ACC112 (cell line): ENCODE results near the gene MC3R.

Source experiments
- H2AFZ ChIP-seq: fragments of 200-600 bp; sonication (generic); one replicate; pipeline ENCODE4 v1.6.0; 2017; ENCODE audit warnings: antibody characterized with exemption, low read length; ENCODE audit not compliant: unreplicated experiment
- H3K27ac ChIP-seq: fragments of 200-600 bp; sonication (generic); 2 replicates; pipeline ENCODE4 v1.5.1; 2014; ENCODE audit warnings: low read depth, mild to moderate bottlenecking, antibody characterized with exemption, low read length, moderate library complexity
- H3K27me3 ChIP-seq: fragments of 200-600 bp; sonication (generic); 2 replicates; pipeline ENCODE4 v1.6.1; 2014; ENCODE audit warnings: mild to moderate bottlenecking, antibody characterized with exemption, low read length, moderate library complexity, mixed read lengths; ENCODE audit not compliant: insufficient read depth
- H3K36me3 ChIP-seq: fragments of 200-600 bp; sonication (generic); 2 replicates; pipeline ENCODE4 v1.6.1; 2016; ENCODE audit warnings: mild to moderate bottlenecking, antibody characterized with exemption, low read length, moderate library complexity, mixed read lengths; ENCODE audit not compliant: insufficient read depth
- H3K4me1 ChIP-seq: fragments of 200-600 bp; sonication (generic); one replicate; pipeline ENCODE4 v1.6.1; 2016; ENCODE audit warnings: low read length, mixed read lengths; ENCODE audit not compliant: insufficient read depth, unreplicated experiment, control insufficient read depth
- H3K4me3 ChIP-seq: fragments of 200-600 bp; sonication (generic); 2 replicates; pipeline ENCODE4 v1.5.1; 2014; ENCODE audit warnings: mild to moderate bottlenecking, low read depth, low read length
- H3K79me2 ChIP-seq: fragments of 200-600 bp; sonication (generic); one replicate; pipeline ENCODE4 v1.6.0; 2016; ENCODE audit warnings: low read length; ENCODE audit not compliant: control insufficient read depth, unreplicated experiment, insufficient read depth

Gene MC3R

GRCh38 chr20:56247954-56248782 is at the start of gene MC3R:
MC3R (plus strand) TSS chr20:56248732; CDS start chr20:56248844, 112 bp downstream.
- H3K4me3 ChIP-seq, result no peak within 1 kb of the TSS
- no peak within 1 kb of the TSS for H3K27ac ChIP-seq
- no peaks in the 10 kb centered on the region for H3K36me3 ChIP-seq
- no peaks in the 10 kb centered on the region for H3K4me1 ChIP-seq
- no peaks in the 10 kb centered on the region for H3K79me2 ChIP-seq
- H3K27me3 ChIP-seq, result peaks cover 17% of the 10 kb centered on the region
- no peak within 1 kb of the TSS for H2AFZ ChIP-seq

GRCh38 chr20:56200456-56200855 is 48.1 kb upstream of the MC3R start:
- Histone ChIP-seq H3K79me2 (no peaks in the 10 kb centered on the region), H2AFZ (no peak overlapping the region), H3K4me3 (no peak overlapping the region), H3K27me3 (no peaks in the 10 kb centered on the region), H3K36me3 (no peaks in the 10 kb centered on the region), H3K27ac (no peak overlapping the region), H3K4me1 (no peaks in the 10 kb centered on the region)

- no peaks in the 10 kb centered on the region for H3K27me3 ChIP-seq
- no peak overlapping the region for H3K27ac ChIP-seq
- no peaks in the 10 kb centered on the region for H3K36me3 ChIP-seq
- H3K4me3 ChIP-seq, result no peak overlapping the region
- H3K4me1 ChIP-seq, result no peaks in the 10 kb centered on the region
- no peak overlapping the region for H2AFZ ChIP-seq
- H3K79me2 ChIP-seq, result no peaks in the 10 kb centered on the region
These were observed 45.9 kb upstream of the MC3R start for GRCh38 chr20:56202493-56203077.

GRCh38 chr20:56204206-56204605 is 44.3 kb upstream of the MC3R start:
- H3K4me1 ChIP-seq, result no peaks in the 10 kb centered on the region
- H3K36me3 ChIP-seq, result no peaks in the 10 kb centered on the region
- H2AFZ ChIP-seq, result no peak overlapping the region
- H3K4me3 ChIP-seq, result no peak overlapping the region
- H3K27ac ChIP-seq, result no peak overlapping the region
- no peaks in the 10 kb centered on the region for H3K79me2 ChIP-seq
- no peaks in the 10 kb centered on the region for H3K27me3 ChIP-seq

- Histone ChIP-seq H2AFZ (no peak overlapping the region), H3K79me2 (no peaks in the 10 kb centered on the region), H3K27ac (no peak overlapping the region), H3K27me3 (no peaks in the 10 kb centered on the region), H3K4me3 (no peak overlapping the region), H3K4me1 (no peaks in the 10 kb centered on the region), H3K36me3 (no peaks in the 10 kb centered on the region)
These were observed 43.2 kb upstream of the MC3R start for GRCh38 chr20:56205346-56205745.

- H3K27me3 ChIP-seq, result no peaks in the 10 kb centered on the region
- no peak overlapping the region for H2AFZ ChIP-seq
These were observed 40.9 kb upstream of the MC3R start for GRCh38 chr20:56207656-56208055.

GRCh38 chr20:56208121-56208520 is 40.4 kb upstream of the MC3R start:
- Histone ChIP-seq H3K27me3 (no peaks in the 10 kb centered on the region), H3K27ac (no peak overlapping the region), H2AFZ (no peak overlapping the region), H3K4me3 (no peak overlapping the region), H3K4me1 (no peaks in the 10 kb centered on the region), H3K36me3 (no peaks in the 10 kb centered on the region), H3K79me2 (no peaks in the 10 kb centered on the region)

More at GRCh38 chr20:56207656-56208055, 40.9 kb upstream of the MC3R start:
- Histone ChIP-seq H3K36me3 (no peaks in the 10 kb centered on the region), H3K4me3 (no peak overlapping the region), H3K4me1 (no peaks in the 10 kb centered on the region), H3K79me2 (no peaks in the 10 kb centered on the region), H3K27ac (no peak overlapping the region)

GRCh38 chr20:56211051-56211450 is 37.5 kb upstream of the MC3R start:
- no peaks in the 10 kb centered on the region for H3K4me1 ChIP-seq
- H3K36me3 ChIP-seq, result no peaks in the 10 kb centered on the region
- H3K79me2 ChIP-seq, result no peaks in the 10 kb centered on the region
- no peaks in the 10 kb centered on the region for H3K27me3 ChIP-seq
- H2AFZ ChIP-seq, result no peak overlapping the region
- no peak overlapping the region for H3K4me3 ChIP-seq
- no peak overlapping the region for H3K27ac ChIP-seq

- H3K36me3 ChIP-seq, result no peaks in the 10 kb centered on the region
- no peak overlapping the region for H2AFZ ChIP-seq
- H3K4me3 ChIP-seq, result no peak overlapping the region
- H3K27me3 ChIP-seq, result no peaks in the 10 kb centered on the region
- H3K79me2 ChIP-seq, result no peaks in the 10 kb centered on the region
- no peak overlapping the region for H3K27ac ChIP-seq
- H3K4me1 ChIP-seq, result no peaks in the 10 kb centered on the region
These were observed 36.4 kb upstream of the MC3R start for GRCh38 chr20:56212091-56212490.

GRCh38 chr20:56213321-56213720 is 35.2 kb upstream of the MC3R start:
- H2AFZ ChIP-seq, result no peak overlapping the region
- no peaks in the 10 kb centered on the region for H3K27me3 ChIP-seq
- no peaks in the 10 kb centered on the region for H3K79me2 ChIP-seq
- H3K36me3 ChIP-seq, result no peaks in the 10 kb centered on the region
- no peaks in the 10 kb centered on the region for H3K4me1 ChIP-seq
- no peak overlapping the region for H3K27ac ChIP-seq
- H3K4me3 ChIP-seq, result no peak overlapping the region

GRCh38 chr20:56215115-56215514 is 33.4 kb upstream of the MC3R start:
- Histone ChIP-seq H3K27ac (no peak overlapping the region), H3K79me2 (no peaks in the 10 kb centered on the region), H3K27me3 (no peaks in the 10 kb centered on the region)

More at GRCh38 chr20:56215115-56215514, 33.4 kb upstream of the MC3R start:
- Histone ChIP-seq H3K4me3 (no peak overlapping the region), H3K4me1 (no peaks in the 10 kb centered on the region), H2AFZ (no peak overlapping the region), H3K36me3 (no peaks in the 10 kb centered on the region)
